ENCODE measurements around the gene OR52B6. TPM values are rescaled to one million over a fixed set of nuclear protein-coding genes. Genes with fewer than 3 reads are reported as not detected.

The OR52B6 gene, protein sequence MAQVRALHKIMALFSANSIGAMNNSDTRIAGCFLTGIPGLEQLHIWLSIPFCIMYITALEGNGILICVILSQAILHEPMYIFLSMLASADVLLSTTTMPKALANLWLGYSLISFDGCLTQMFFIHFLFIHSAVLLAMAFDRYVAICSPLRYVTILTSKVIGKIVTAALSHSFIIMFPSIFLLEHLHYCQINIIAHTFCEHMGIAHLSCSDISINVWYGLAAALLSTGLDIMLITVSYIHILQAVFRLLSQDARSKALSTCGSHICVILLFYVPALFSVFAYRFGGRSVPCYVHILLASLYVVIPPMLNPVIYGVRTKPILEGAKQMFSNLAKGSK
- total RNA-seq, result not detected

GRCh38 chr11:5580577-5580976 is at the start of gene OR52B6:
TSS of gene OR52B6 (plus strand) at chr11:5580877. CDS start at chr11:5580877, 0 bp downstream.
- no peak for ATAC-seq (replicated peaks in 1 of 2)
- H3K27me3 Mint-ChIP-seq (ENCODE audit: low read depth), result no peaks in the 10 kb centered on the region
- no peak within 1 kb of the TSS for H3K4me3 Mint-ChIP-seq
- no peak for DNase-seq
- no peaks in the 10 kb centered on the region for H3K36me3 Mint-ChIP-seq (ENCODE audit: insufficient read depth in 2 of 2)
- no peaks in the 10 kb centered on the region for H3K4me1 Mint-ChIP-seq (ENCODE audit: low read depth)
- H3K27ac Mint-ChIP-seq, result no peak within 1 kb of the TSS
- H3K9me3 Mint-ChIP-seq, result peaks cover 0 to 2% of the 10 kb centered on the region in 2 donors

DNA sequence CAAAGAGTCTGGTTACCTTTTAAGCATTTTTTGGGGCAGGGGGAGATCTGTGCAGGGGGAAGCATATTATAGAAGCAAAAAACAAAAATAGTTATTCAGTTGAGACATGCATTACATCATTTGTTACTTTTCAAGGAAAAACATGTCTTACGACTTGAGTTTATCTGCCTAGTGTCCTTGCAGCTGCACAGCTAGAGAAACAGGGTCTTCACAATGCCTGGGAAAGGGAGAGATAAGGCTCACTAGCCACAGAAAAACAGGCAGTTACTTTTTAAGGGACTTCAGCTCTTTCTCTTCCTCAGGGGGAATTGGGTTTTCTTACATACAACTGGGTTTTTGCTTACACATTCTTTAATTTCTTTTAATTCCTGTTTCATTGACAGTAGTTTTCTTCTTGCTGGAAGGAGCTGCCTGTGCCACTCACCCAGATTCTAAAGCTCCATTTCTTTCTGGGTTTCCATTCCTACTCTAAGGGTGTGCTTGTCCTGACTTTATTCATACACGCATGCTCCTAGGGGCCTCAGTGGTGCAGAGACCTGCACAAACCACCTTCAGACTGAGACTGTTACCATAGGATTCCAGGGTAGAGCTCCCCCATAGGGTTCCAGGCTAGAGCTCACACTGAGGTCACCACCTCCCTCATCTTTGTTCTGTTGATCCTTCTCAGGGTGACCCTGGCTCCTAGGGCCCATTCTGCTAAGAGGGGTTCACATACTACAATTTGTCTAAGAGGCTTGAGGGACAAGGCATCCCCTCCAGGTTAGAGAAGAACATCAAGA is 49.4 kb upstream of the OR52B6 start:
- H3K9me3 Mint-ChIP-seq, result no peaks in the 10 kb centered on the region
- H3K36me3 Mint-ChIP-seq (ENCODE audit: insufficient read depth in 2 of 2), result no peaks in the 10 kb centered on the region
- no peak for ATAC-seq (replicated peaks in 1 of 2)
- H3K4me3 Mint-ChIP-seq, result no peak overlapping the region
- no peaks in the 10 kb centered on the region for H3K27me3 Mint-ChIP-seq (ENCODE audit: low read depth)
- no peaks in the 10 kb centered on the region for H3K4me1 Mint-ChIP-seq (ENCODE audit: low read depth)
- no peak for DNase-seq
- no peak overlapping the region for H3K27ac Mint-ChIP-seq

DNA sequence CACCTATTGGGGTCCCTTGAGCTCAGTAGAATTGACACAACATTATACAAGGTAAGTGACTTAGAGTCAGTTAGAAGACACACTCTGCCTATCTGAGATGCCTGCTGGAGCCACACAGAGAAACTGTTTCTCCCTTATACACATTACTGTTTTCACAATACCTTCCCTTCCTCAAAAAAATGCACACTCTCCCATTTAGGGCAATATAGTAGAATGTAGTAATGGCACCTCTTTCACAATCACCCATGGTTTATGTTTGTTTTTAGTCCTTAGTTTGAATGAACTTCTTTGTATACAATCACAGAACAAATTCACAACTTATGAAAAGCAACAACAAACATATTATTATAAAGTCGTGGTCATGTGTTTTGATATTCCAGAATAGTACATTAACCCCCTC is 46.6 kb upstream of the OR52B6 start:
- Mint-ChIP-seq H3K4me1 (ENCODE audit: low read depth) (no peaks in the 10 kb centered on the region), H3K27me3 (ENCODE audit: low read depth) (no peaks in the 10 kb centered on the region), H3K36me3 (ENCODE audit: insufficient read depth in 2 of 2) (peaks cover 0 to 3% of the 10 kb centered on the region in 2 donors), H3K27ac (no peak overlapping the region), H3K9me3 (peaks cover 0 to 2% of the 10 kb centered on the region in 2 donors), H3K4me3 (no peak overlapping the region)
- ATAC-seq (replicated peaks in 1 of 2), result no peak
- no peak for DNase-seq

- Mint-ChIP-seq H3K4me3 (no peak overlapping the region), H3K4me1 (ENCODE audit: low read depth) (no peaks in the 10 kb centered on the region), H3K27me3 (ENCODE audit: low read depth) (no peaks in the 10 kb centered on the region), H3K36me3 (ENCODE audit: insufficient read depth in 2 of 2) (peaks cover 0 to 3% of the 10 kb centered on the region in 2 donors), H3K27ac (no peak overlapping the region), H3K9me3 (peaks cover 0 to 2% of the 10 kb centered on the region in 2 donors)
- DNase-seq, result no peak
- ATAC-seq (replicated peaks in 1 of 2), result no peak
Observed at GRCh38 chr11:5536482-5536881, 44.2 kb upstream of the OR52B6 start.

GRCh38 chr11:5541427-5541826 is 39.2 kb upstream of the OR52B6 start:
- Mint-ChIP-seq H3K36me3 (ENCODE audit: insufficient read depth in 2 of 2) (peaks cover 0 to 3% of the 10 kb centered on the region in 2 donors), H3K27ac (no peak overlapping the region), H3K4me3 (no peak overlapping the region), H3K27me3 (ENCODE audit: low read depth) (no peaks in the 10 kb centered on the region), H3K9me3 (peaks cover 0 to 2% of the 10 kb centered on the region in 2 donors), H3K4me1 (ENCODE audit: low read depth) (no peaks in the 10 kb centered on the region)
- DNase-seq, result no peak
- no peak for ATAC-seq (replicated peaks in 1 of 2)

DNA sequence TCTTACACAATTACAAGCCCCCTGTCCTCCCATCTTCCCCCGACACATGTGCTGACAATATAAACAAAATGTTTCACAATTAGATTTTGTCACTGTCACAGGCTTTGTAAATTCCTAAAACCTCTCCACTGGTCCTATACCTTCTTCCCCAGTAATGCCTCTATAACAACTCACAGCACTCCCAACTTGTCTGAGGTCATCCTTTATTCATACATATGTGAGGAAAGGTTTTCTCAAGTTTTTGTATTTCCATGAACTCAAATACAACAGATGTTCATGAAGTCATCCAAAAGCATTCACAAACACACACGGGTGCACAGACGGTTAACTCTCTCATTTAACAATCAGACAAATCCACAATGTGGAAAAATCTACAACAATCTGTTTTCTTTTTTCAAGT is 34.2 kb upstream of the OR52B6 start:
- no peak overlapping the region for H3K27ac Mint-ChIP-seq
- no peaks in the 10 kb centered on the region for H3K36me3 Mint-ChIP-seq (ENCODE audit: insufficient read depth in 2 of 2)
- ATAC-seq (replicated peaks in 1 of 2) (no peak), DNase-seq (no peak)
- H3K27me3 Mint-ChIP-seq (ENCODE audit: low read depth), result no peaks in the 10 kb centered on the region
- H3K4me1 Mint-ChIP-seq (ENCODE audit: low read depth), result no peaks in the 10 kb centered on the region
- no peaks in the 10 kb centered on the region for H3K9me3 Mint-ChIP-seq
- no peak overlapping the region for H3K4me3 Mint-ChIP-seq

DNA sequence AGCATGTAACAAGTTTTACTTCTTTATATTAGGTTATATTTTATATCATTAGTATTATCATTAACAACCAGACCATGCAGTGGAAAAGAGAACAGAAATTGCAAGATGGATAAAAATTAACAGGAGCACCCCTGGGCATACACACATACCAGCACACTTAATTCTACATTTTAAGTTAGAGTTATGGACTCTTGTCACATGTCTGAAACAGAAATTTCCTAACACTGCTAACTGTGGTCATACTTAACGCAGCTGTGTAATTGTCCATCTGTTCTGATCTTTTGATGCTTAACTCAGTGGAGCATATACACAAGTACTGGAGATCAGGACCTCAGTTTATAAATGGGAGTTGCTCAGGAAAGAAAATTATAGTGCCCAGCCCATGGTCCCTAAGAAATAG is 32.7 kb upstream of the OR52B6 start:
- H3K27me3 Mint-ChIP-seq (ENCODE audit: low read depth), result no peaks in the 10 kb centered on the region
- no peak overlapping the region for H3K27ac Mint-ChIP-seq
- H3K9me3 Mint-ChIP-seq, result no peaks in the 10 kb centered on the region
- no peak overlapping the region for H3K4me3 Mint-ChIP-seq
- ATAC-seq (replicated peaks in 1 of 2) (no peak), DNase-seq (no peak)
- no peaks in the 10 kb centered on the region for H3K36me3 Mint-ChIP-seq (ENCODE audit: insufficient read depth in 2 of 2)
- no peaks in the 10 kb centered on the region for H3K4me1 Mint-ChIP-seq (ENCODE audit: low read depth)

GRCh38 chr11:5548440-5548839 is 32.2 kb upstream of the OR52B6 start, which contains the start of gene OR52H1:
TSS of gene OR52H1 (minus strand) at chr11:5548540. CDS start at chr11:5545505, 3,035 bp downstream.
- Mint-ChIP-seq H3K4me3 (no peak within 1 kb of the TSS), H3K27me3 (ENCODE audit: low read depth) (no peaks in the 10 kb centered on the region), H3K27ac (no peak within 1 kb of the TSS), H3K9me3 (no peaks in the 10 kb centered on the region), H3K36me3 (ENCODE audit: insufficient read depth in 2 of 2) (no peaks in the 10 kb centered on the region), H3K4me1 (ENCODE audit: low read depth) (no peaks in the 10 kb centered on the region)
- no peak for DNase-seq
- ATAC-seq (replicated peaks in 1 of 2), result no peak

DNA sequence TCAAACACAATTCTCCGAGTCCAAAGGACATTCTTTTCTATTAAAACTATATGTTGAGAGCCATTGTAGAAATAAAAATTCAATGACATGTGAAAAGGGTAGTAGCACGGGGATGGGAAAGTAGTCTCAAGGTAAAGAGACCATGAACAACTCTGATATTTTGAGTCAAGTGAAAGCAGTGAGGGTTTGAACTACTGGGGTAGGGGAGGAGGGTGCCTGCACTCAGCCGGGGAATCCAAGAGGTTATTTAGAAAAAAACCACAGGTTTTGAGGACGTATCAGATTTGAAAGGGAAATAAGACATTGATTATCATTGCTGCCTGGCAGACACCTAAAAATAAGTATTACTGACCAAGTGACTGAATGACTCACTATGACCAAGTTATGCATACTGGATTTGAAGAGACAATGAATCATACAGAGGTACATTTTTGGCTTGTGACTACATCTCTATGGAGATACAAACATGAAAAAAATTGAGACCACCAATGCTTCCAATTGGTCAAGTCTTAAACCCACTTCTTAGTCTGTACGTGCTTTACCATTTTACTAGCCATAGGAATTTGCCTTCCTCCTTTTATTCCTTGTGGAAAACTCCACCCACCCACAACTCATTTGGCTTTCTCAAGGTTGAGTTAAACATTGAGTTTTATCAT is 30.1 kb upstream of the OR52B6 start:
- ATAC-seq (replicated peaks in 1 of 2), result no peak
- H3K4me3 Mint-ChIP-seq, result no peak overlapping the region
- H3K9me3 Mint-ChIP-seq, result no peaks in the 10 kb centered on the region

DNA sequence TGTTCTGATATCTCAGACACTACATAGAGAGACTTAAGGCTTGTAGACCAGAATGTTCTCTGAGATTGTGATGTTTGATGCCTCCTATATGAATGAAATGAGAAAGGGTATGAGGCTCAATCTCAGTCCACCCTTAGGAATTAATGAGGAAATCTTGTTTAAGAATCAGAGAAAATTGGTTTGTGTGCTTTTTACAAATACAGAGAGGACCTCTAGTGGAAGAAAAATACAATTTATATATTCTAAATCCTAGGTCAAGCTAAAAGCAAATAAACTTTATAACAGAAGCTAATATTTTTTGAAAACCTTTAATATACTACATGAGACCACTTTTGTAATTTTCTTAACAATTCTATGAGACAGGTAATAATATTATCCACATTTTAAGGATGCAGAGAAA is 27.3 kb upstream of the OR52B6 start:
- no peak overlapping the region for H3K4me3 Mint-ChIP-seq
- DNase-seq, result no peak
- H3K36me3 Mint-ChIP-seq (ENCODE audit: insufficient read depth in 2 of 2), result no peaks in the 10 kb centered on the region
- H3K9me3 Mint-ChIP-seq, result no peaks in the 10 kb centered on the region
- H3K27ac Mint-ChIP-seq, result no peak overlapping the region
- ATAC-seq (replicated peaks in 1 of 2), result no peak
- no peaks in the 10 kb centered on the region for H3K4me1 Mint-ChIP-seq (ENCODE audit: low read depth)
- H3K27me3 Mint-ChIP-seq (ENCODE audit: low read depth), result peaks cover 9% of the 10 kb centered on the region

More for the DNA sequence above, 30.1 kb upstream of the OR52B6 start:
- Mint-ChIP-seq H3K4me1 (ENCODE audit: low read depth) (no peaks in the 10 kb centered on the region), H3K27me3 (ENCODE audit: low read depth) (no peaks in the 10 kb centered on the region), H3K27ac (no peak overlapping the region), H3K36me3 (ENCODE audit: insufficient read depth in 2 of 2) (no peaks in the 10 kb centered on the region)
- no peak for DNase-seq

DNA sequence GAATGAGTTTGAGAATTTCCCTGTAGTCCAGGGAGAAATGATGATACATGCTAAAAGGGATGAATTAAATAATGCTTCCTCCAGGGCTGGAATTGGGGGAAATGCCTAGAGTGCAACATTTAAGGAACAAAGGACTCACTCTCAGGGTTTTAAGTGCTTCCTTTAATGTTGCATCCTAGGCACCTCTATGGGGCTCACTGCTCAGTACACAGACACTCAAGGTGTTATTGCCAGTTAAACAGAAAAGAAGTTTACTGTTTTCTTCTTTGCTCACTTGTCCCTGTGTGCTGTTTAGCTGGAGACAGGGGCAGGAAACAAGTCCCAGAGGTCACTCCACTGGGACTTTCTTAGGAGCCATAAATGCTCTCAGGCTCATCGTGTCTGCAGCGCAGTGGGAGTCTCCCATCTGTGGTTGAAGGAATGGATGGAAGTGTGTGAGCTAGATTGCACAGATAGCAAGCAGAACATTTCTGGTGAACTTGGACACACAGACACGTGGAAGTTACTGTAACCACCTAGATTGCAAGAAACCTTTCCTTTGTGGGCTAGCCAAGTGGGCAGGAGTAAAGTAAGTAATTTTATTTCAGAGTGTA is 24.0 kb upstream of the OR52B6 start:
- Mint-ChIP-seq H3K4me3 (no peak overlapping the region), H3K4me1 (ENCODE audit: low read depth) (no peaks in the 10 kb centered on the region), H3K36me3 (ENCODE audit: insufficient read depth in 2 of 2) (no peaks in the 10 kb centered on the region), H3K9me3 (no peaks in the 10 kb centered on the region), H3K27me3 (ENCODE audit: low read depth) (peaks cover 16% of the 10 kb centered on the region), H3K27ac (no peak overlapping the region)
- DNase-seq, result no peak
- no peak for ATAC-seq (replicated peaks in 1 of 2)

- Mint-ChIP-seq H3K36me3 (ENCODE audit: insufficient read depth in 2 of 2) (no peaks in the 10 kb centered on the region), H3K27ac (no peak overlapping the region), H3K4me3 (no peak overlapping the region), H3K4me1 (ENCODE audit: low read depth) (no peaks in the 10 kb centered on the region), H3K9me3 (no peaks in the 10 kb centered on the region), H3K27me3 (ENCODE audit: low read depth) (peaks cover 16% of the 10 kb centered on the region)
- no peak for ATAC-seq (replicated peaks in 1 of 2)
- no peak for DNase-seq
Observed at GRCh38 chr11:5557751-5558150, 22.9 kb upstream of the OR52B6 start.

All from activated T-cell treated with anti-CD3 and anti-CD28 coated beads, Interleukin-2, amount 50 U/mL, for 72 hours (primary cell).